Left lung (tissue), 10 donors: Measurements from ENCODE around the gene ZNF487. TPM values are rescaled to one million over a fixed set of nuclear protein-coding genes. Genes with fewer than 3 reads are reported as not detected.
A peak's percentile ranks its signal among the peaks of the same experiment; 100 is the strongest.
"Not testable (repeated sequence)": the region's sequence is repeated elsewhere in the genome, so short reads cannot be mapped to it uniquely, and the experiment has no call there.

ENCODE experiments used
- ATAC-seq: fragments of 200-7000 bp; cut with Tn5 transposase; one replicate; pipeline ENCODE4 v1.9.1; 2020; ENCODE audit warnings: moderate library complexity
- DNase-seq, 4 donors: peaks; one replicate each; pipeline ENCODE4 v3.0.0-alpha.2; 2013 to 2020
- H3K27ac ChIP-seq, 2 donors: fragments of 200-600 bp; sonication (generic) in 1 of 2; one replicate each; pipeline versions ENCODE4 v1.5.0 to v1.8.0; 2020 to 2021
- H3K27me3 ChIP-seq, 2 donors: fragments of 200-600 bp; sonication (generic) in 1 of 2; one replicate each; pipeline versions ENCODE4 v1.5.0 to v1.8.0; 2020 to 2021
- H3K36me3 ChIP-seq, 2 donors: fragments of 200-600 bp; sonication (generic) in 1 of 2; one replicate each; pipeline versions ENCODE4 v1.5.0 to v1.8.0; 2020 to 2021
- H3K4me1 ChIP-seq, 2 donors: fragments of 200-600 bp; one replicate each; pipeline ENCODE4 v1.8.0; 2021
- H3K4me3 ChIP-seq, 2 donors: fragments of 200-600 bp; sonication (generic) in 1 of 2; one replicate each; pipeline versions ENCODE4 v1.5.0 to v1.8.0; 2020 to 2021; ENCODE audit warnings: mild to moderate bottlenecking in 1 of 2
- H3K9me3 ChIP-seq, 2 donors: fragments of 200-600 bp; sonication (generic) in 1 of 2; one replicate each; pipeline versions ENCODE4 v1.5.0 to v1.8.0; 2020 to 2021
- intact Hi-C, 2 donors: fragments of 100-400 bp; cut with DNase I; formaldehyde crosslinking; loops; one replicate each; pipeline versions ENCODE4 v1.11.2 to v1.14.2; 2022
- polyA plus RNA-seq, 6 donors: library from polyadenylated mRNA; unstranded; fragments of 120-200 nt; gene quantifications; one replicate each; pipeline ENCODE4 v1.2.1, GENCODE V29; 2013; ENCODE audit not compliant: insufficient read length in 6 of 6
- total RNA-seq, 2 donors: library from RNA; stranded (reverse); fragmentation: NEBNext Ultra II Directional; extraction: Animal tissue kit (Norgen Biotek cat#: 25700); gene quantifications; one replicate each; pipeline ENCODE4 v1.2.1, GENCODE V29; 2021
- TF ChIP-seq, protein P1 (sequence below), 2 donors: fragments of 200-600 bp; sonication (generic) in 1 of 2; IDR thresholded peaks; one replicate each; pipeline versions ENCODE4 v1.5.0 to v1.8.0; 2021; ENCODE audit warnings: antibody characterized with exemption in 2 of 2
- donor health status: DM: no; HTN: yes; CAD: no.
- donor health status: DM: no; HTN: no; CAD: no.

Gene ZNF487
- total and polyA plus RNA-seq, 8 donors = 4.4 to 11.3 (median 9.4) TPM

GRCh38 chr10:43424416-43424815, 12.5 kb upstream of the ZNF487 start:
- peak in 1 of 4 donors; percentile 53 for DNase-seq

GRCh38 chr10:43426476-43426875, 10.4 kb upstream of the ZNF487 start:
- H3K27me3 ChIP-seq, H3K4me3 ChIP-seq, DNase-seq, H3K27ac ChIP-seq, H3K36me3 ChIP-seq, ATAC-seq, H3K9me3 ChIP-seq, intact Hi-C loops: not testable (repeated sequence)
- H3K4me1 ChIP-seq = peaks cover 0 to 10% of the 10 kb centered on the region in 2 donors

More at GRCh38 chr10:43424416-43424815, 12.5 kb upstream of the ZNF487 start:
- Histone ChIP-seq H3K36me3 (no peaks in the 10 kb centered on the region), H3K4me3 (no peak overlapping the region), H3K27me3 (no peaks in the 10 kb centered on the region), H3K27ac (no peak overlapping the region), H3K4me1 (peaks cover 0 to 18% of the 10 kb centered on the region in 2 donors), H3K9me3 (no peaks in the 10 kb centered on the region)
- ATAC-seq = no peak
- TF ChIP-seq, protein P1, sequence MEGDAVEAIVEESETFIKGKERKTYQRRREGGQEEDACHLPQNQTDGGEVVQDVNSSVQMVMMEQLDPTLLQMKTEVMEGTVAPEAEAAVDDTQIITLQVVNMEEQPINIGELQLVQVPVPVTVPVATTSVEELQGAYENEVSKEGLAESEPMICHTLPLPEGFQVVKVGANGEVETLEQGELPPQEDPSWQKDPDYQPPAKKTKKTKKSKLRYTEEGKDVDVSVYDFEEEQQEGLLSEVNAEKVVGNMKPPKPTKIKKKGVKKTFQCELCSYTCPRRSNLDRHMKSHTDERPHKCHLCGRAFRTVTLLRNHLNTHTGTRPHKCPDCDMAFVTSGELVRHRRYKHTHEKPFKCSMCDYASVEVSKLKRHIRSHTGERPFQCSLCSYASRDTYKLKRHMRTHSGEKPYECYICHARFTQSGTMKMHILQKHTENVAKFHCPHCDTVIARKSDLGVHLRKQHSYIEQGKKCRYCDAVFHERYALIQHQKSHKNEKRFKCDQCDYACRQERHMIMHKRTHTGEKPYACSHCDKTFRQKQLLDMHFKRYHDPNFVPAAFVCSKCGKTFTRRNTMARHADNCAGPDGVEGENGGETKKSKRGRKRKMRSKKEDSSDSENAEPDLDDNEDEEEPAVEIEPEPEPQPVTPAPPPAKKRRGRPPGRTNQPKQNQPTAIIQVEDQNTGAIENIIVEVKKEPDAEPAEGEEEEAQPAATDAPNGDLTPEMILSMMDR (IDR thresholded peaks at IDR 0.05) = no peak
- intact Hi-C loops = no loop called here

GRCh38 chr10:43427166-43427825, 9.6 kb upstream of the ZNF487 start:
- Histone ChIP-seq H3K9me3 (no peaks in the 10 kb centered on the region), H3K36me3 (no peaks in the 10 kb centered on the region), H3K27ac (no peak overlapping the region), H3K4me1 (peaks cover 0 to 14% of the 10 kb centered on the region in 2 donors), H3K27me3 (no peaks in the 10 kb centered on the region), H3K4me3 (no peak overlapping the region)
- intact Hi-C loops = no loop called here
- TF ChIP-seq, protein P1 (IDR thresholded peaks at IDR 0.05) = no peak
- no peak for ATAC-seq
- no peak for DNase-seq

DNA sequence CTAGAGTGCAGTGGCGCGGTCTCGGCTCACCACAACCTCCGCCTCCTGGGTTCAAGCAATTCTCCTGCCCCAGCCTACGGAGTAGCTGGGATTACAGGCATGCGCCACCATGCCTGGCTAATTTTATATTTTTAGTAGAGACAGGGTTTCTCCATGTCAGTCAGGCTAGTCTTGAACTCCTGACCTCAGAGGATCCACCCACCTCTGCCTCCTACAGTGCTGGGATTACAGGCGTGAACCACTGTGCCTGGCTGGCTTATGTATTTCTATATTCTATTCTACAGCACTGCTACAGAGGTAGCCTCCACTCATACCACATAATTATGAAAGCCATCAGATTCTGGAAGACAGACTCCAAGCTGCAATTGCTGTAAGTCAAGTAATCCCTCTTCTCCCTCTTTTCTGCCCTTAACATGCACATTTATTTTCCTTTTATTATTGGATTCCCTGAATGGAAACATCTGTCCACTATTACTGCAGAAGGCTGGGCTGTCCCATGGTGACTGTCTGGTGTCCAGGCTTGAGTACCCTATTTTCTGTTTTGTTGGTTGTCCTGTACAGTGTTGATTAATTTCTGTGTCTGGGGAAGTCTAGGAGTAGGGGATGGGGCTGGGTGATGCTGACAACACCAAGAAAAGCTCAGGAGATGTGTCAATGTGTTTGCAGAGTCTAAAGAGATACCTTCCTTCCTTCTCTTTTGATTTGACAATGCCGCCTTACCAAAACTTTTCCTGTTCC, 5.8 kb upstream of the ZNF487 start:
- Histone ChIP-seq H3K27ac (peak overlapping the region in 1 of 2 donors; percentile 73), H3K4me3 (no peak overlapping the region), H3K9me3 (no peaks in the 10 kb centered on the region), H3K4me1 (peaks cover 0 to 25% of the 10 kb centered on the region in 2 donors), H3K36me3 (no peaks in the 10 kb centered on the region), H3K27me3 (no peaks in the 10 kb centered on the region)
- TF ChIP-seq, protein P1 (IDR thresholded peaks at IDR 0.05) = no peak
- intact Hi-C loops = no loop called here
- ATAC-seq = no peak
- no peak for DNase-seq

DNA sequence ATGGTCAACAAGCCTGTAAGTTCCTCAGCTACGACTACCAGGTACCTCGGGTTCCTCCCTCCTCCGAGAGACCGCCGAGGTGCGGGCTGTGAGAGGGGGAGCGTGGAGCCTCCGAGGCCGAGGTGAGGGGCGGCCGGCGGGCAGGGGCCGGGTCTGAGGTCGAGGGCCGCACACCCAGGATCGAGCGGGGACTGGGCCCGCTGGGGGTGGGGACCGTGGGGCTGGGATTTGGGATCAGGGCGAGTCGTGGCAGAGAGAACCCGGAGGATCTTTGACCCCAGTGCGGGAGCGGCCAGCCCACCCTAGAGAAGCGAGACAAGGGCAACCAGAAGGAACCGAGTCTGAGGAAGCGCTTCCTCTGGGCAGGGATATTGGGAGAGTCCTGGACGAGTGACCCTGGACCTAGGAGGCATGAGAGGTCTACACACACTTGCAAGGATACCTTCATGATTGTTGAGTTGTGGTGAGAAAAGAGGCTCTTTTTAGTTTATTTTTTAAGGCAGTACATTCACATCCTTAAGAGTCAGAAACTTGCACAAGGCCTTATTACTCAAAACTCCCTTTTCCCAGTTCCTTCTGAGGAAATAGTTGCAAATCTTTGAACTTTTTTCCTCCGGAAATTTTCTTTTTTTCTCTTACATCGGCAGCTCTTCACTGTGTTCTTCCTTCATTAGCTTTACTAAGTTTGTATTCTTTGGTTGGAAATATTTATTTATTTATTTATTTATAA, 395 bp downstream of the ZNF487 start:
- Histone ChIP-seq H3K9me3 (no peaks in the 10 kb centered on the region), H3K27me3 (no peaks in the 10 kb centered on the region), H3K36me3 (no peaks in the 10 kb centered on the region), H3K4me1 (peaks cover 6 to 37% of the 10 kb centered on the region in 2 donors), H3K27ac (peak overlapping the region; percentile 98 to 99), H3K4me3 (peak overlapping the region; percentile 57 to 68)
- intact Hi-C loops = loop anchor here in 1 of 2 donors (5.0 kb wide), 1 partner anchor 40 kb away; no protein-coding TSS in a partner anchor
- TF ChIP-seq, protein P1 (IDR thresholded peaks at IDR 0.05) = no peak
- ATAC-seq = peak; percentile 4
- DNase-seq = peak in 1 of 4 donors; percentile 64
